ENCODE data around the gene MSL2.
"Not testable (repeated sequence)": the region's sequence is repeated elsewhere in the genome, so short reads cannot be mapped to it uniquely, and the experiment has no call there.

GRCh38 chr3:136119332-136119731 is 76.8 kb downstream of the MSL2 start:
- not testable (repeated sequence) for TF ChIP-seq CTCF, EP300, POLR2A (IDR thresholded peaks at IDR 0.05)

All from suprapubic skin (tissue), 3 donors.